SK-N-SH (cell line): ENCODE data around the gene MON1A. TPM values are rescaled to one million over a fixed set of nuclear protein-coding genes. Genes with fewer than 3 reads are reported as not detected.
A peak's percentile ranks its signal among the peaks of the same experiment; 100 is the strongest.

Source experiments
- CTCF ChIA-PET: fragments of 300-600, 350-600 bp; formaldehyde crosslinking; extraction: SDS; loops from one replicate; lab custom pipeline; 2021; lab: Yijun Ruan, JAX
- POLR2A ChIA-PET: fragments of 350-600 bp; sonication (Branson Sonifier 250); formaldehyde crosslinking; extraction: SDS; loops from one replicate; lab custom pipeline; 2020; ENCODE audit warnings: antibody characterized with exemption, inconsistent platforms; lab: Yijun Ruan, JAX
- DNase-seq: peaks from one replicate; pipeline ENCODE4 v3.0.0; 2012
- H2AFZ ChIP-seq: fragments of 200-600 bp; sonication (generic); 2 replicates; pipeline ENCODE4 v1.8.1; 2016; ENCODE audit warnings: antibody characterized with exemption, mild to moderate bottlenecking, low read depth
- H3F3A ChIP-seq: fragments of 200-600 bp; sonication (generic); replicated peaks from 2 replicates; pipeline ENCODE3; 2016; ENCODE audit warnings: antibody characterized with exemption, mild to moderate bottlenecking; ENCODE audit not compliant: insufficient read depth
- H3K27ac ChIP-seq, 2 experiments: fragments of 200-500 bp in 1 of 2; fragments of 200-600 bp in 1 of 2; sonication (Bioruptor generic) in 1 of 2; sonication (generic), shearing (Covaris generic) in 1 of 2; 2 replicates each; pipeline versions ENCODE4 v1.5.1 to v1.6.1; 2014 to 2016; ENCODE audit warnings: low read depth in 2 of 2, inconsistent platforms in 1 of 2, low read length in 1 of 2, mild to moderate bottlenecking in 1 of 2, mixed read lengths in 1 of 2
- H3K27me3 ChIP-seq: fragments of 200-600 bp; sonication (generic), shearing (Covaris generic); 2 replicates; pipeline ENCODE4 v1.6.1; 2016; ENCODE audit warnings: mixed run types; ENCODE audit not compliant: insufficient read depth
- H3K36me3 ChIP-seq, 2 experiments: fragments of 200-500 bp in 1 of 2; fragments of 200-600 bp in 1 of 2; sonication (Bioruptor generic) in 1 of 2; sonication (generic) in 1 of 2; replicated peaks in 1 of 2; 2 replicates each; pipeline versions ENCODE3 to v1.5.1; 2014 to 2016; ENCODE audit warnings: low read length in 1 of 2, mild to moderate bottlenecking in 1 of 2; ENCODE audit not compliant: insufficient read depth in 2 of 2, control insufficient read depth in 1 of 2
- H3K4me1 ChIP-seq, 2 experiments: fragments of 200-500 bp in 1 of 2; fragments of 200-600 bp in 1 of 2; sonication (Bioruptor generic) in 1 of 2; sonication (generic), shearing (Covaris generic) in 1 of 2; 2 replicates each; pipeline versions ENCODE4 v1.5.1 to v1.6.1; 2014 to 2016; ENCODE audit warnings: low read depth in 1 of 2, low read length in 1 of 2, mixed run types in 1 of 2; ENCODE audit not compliant: insufficient read depth in 2 of 2, control insufficient read depth in 1 of 2
- H3K4me2 ChIP-seq: fragments of 200-600 bp; sonication (generic), shearing (Covaris generic); 2 replicates; pipeline ENCODE4 v1.6.1; 2017; ENCODE audit warnings: mixed run types
- H3K4me3 ChIP-seq, 2 experiments: fragments of 200-500 bp in 1 of 2; fragments of 200-600 bp in 1 of 2; sonication (Bioruptor generic) in 1 of 2; sonication (generic), shearing (Covaris generic) in 1 of 2; 2 replicates each; pipeline versions ENCODE4 v1.5.1 to v1.8.1; 2014 to 2016; ENCODE audit warnings: low read depth in 2 of 2, inconsistent platforms in 1 of 2, low read length in 1 of 2, mild to moderate bottlenecking in 1 of 2, mixed read lengths in 1 of 2, moderate library complexity in 1 of 2
- H3K79me2 ChIP-seq: fragments of 200-600 bp; sonication (generic); 2 replicates; pipeline ENCODE4 v1.8.1; 2017; ENCODE audit warnings: mild to moderate bottlenecking; ENCODE audit not compliant: insufficient read depth
- H3K9ac ChIP-seq: fragments of 200-600 bp; sonication (generic); 2 replicates; pipeline ENCODE4 v1.6.1; 2017; ENCODE audit warnings: mixed run types
- H3K9me2 ChIP-seq: fragments of 200-600 bp; sonication (generic); 2 replicates; pipeline ENCODE4 v1.6.1; 2017; ENCODE audit warnings: mixed run types
- H3K9me3 ChIP-seq: fragments of 200-600 bp; sonication (generic); 2 replicates; pipeline ENCODE4 v1.6.1; 2017; ENCODE audit warnings: mixed run types, mild to moderate bottlenecking, moderate library complexity
- H4K20me1 ChIP-seq: fragments of 200-600 bp; sonication (generic); 2 replicates; pipeline ENCODE4 v1.6.1; 2017; ENCODE audit warnings: mild to moderate bottlenecking, mixed run types; ENCODE audit not compliant: insufficient read depth
- GATA2 ChIP-seq: sonication (generic); formaldehyde crosslinking; IDR thresholded peaks from 2 replicates; pipeline ENCODE4 v1.5.0; 2020; ENCODE audit warnings: mild to moderate bottlenecking, missing genetic modification reagents
- MEF2A ChIP-seq: IDR thresholded peaks from 2 replicates; pipeline ENCODE4 v1.4.0; 2012; ENCODE audit warnings: low read depth, borderline replicate concordance
- MXI1 ChIP-seq: IDR thresholded peaks from 2 replicates; pipeline ENCODE4 v1.6.1; 2012; ENCODE audit warnings: mild to moderate bottlenecking, low read depth, low read length, improper control_type of control experiment
- NRF1 ChIP-seq: IDR thresholded peaks from 2 replicates; pipeline ENCODE4 v1.6.1; 2012; ENCODE audit warnings: low read depth, mild to moderate bottlenecking, low read length
- POLR2AphosphoS5 ChIP-seq: IDR thresholded peaks from 2 replicates; pipeline ENCODE4 v1.6.1; 2012; ENCODE audit warnings: low read depth, low read length
- RCOR1 ChIP-seq: fragments of 150-350 bp; IDR thresholded peaks from 2 replicates; pipeline ENCODE4 v1.6.1; 2017; ENCODE audit warnings: antibody characterized with exemption, low read length
- RXRA ChIP-seq: IDR thresholded peaks from 2 replicates; pipeline ENCODE4 v1.4.0; 2012; ENCODE audit warnings: low read depth, mild to moderate bottlenecking, borderline replicate concordance
- SMC3 ChIP-seq: IDR thresholded peaks from 2 replicates; pipeline ENCODE4 v1.6.1; 2012; ENCODE audit warnings: low read depth, low read length, improper control_type of control experiment
- TAF1 ChIP-seq: IDR thresholded peaks from 2 replicates; pipeline ENCODE4 v1.6.1; 2012; ENCODE audit warnings: low read depth, mild to moderate bottlenecking, low read length, moderate library complexity, borderline replicate concordance
- TCF12 ChIP-seq: IDR thresholded peaks from 2 replicates; pipeline ENCODE4 v1.4.0; 2012
- TEAD4 ChIP-seq: IDR thresholded peaks from 2 replicates; pipeline ENCODE4 v1.4.0; 2012; ENCODE audit warnings: mild to moderate bottlenecking, borderline replicate concordance; ENCODE audit not compliant: insufficient read depth
- YY1 ChIP-seq: IDR thresholded peaks from 2 replicates; pipeline ENCODE4 v1.4.0; 2012; ENCODE audit warnings: low read depth, mild to moderate bottlenecking
- WGBS: methylation state at CpG from one replicate; pipeline ENCODE4 v1.1.6; 2017; ENCODE audit warnings: low lambda C conversion rate; 5-methylcytosine and 5-hydroxymethylcytosine counted together
- polyA plus RNA-seq, 3 experiments: library from polyadenylated mRNA; depleted of rRNA; stranded (reverse); fragments of >200 nt; gene quantifications; 2 replicates each; pipeline ENCODE4 v1.2.3, GENCODE V29; 2012
- TF ChIP-seq, protein P1 (sequence below): IDR thresholded peaks from 2 replicates; pipeline ENCODE4 v1.4.0; 2012; ENCODE audit warnings: low read depth

MON1A gene
- polyA plus RNA-seq, 1 of the 3 experiments (the other 2 are of a cell fraction) = 12.0 TPM

DNA sequence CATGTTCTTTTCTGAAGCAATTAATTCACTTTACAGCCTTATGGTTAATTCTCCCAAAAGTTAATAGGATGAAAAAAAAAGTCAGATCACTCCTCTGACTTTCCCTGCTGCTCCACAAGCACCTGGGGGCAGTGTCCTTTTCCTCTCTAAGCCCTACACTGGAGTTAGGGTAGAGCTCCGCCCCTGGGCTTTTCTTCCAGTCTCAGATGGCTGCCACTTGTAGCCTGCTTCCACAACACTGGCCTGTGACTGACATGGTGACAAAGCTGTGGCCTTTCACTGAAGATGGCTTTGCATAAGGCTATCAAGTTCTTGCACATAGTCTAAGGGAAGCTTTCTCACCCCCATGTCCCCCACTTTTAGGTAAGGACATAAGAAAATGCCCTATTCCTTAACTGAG lies 1.3 kb upstream of the MON1A start:
- Histone ChIP-seq H3K9me3 (no peaks in the 10 kb centered on the region), H3K9me2 (no peaks in the 10 kb centered on the region), H3K27ac (no peak overlapping the region), H4K20me1 (no peaks in the 10 kb centered on the region), H3F3A (peaks cover 4% of the 10 kb centered on the region), H3K4me2 (no peak overlapping the region), H3K36me3 (no peaks in the 10 kb centered on the region), H3K4me1 (peaks cover 0 to 10% of the 10 kb centered on the region in 2 experiments; a peak in 1 of 4 replicates), H3K27me3 (no peaks in the 10 kb centered on the region), H3K79me2 (peaks cover 7% of the 10 kb centered on the region; the same call in 1 of the 2 replicates), H3K9ac (no peak overlapping the region), H3K4me3 (no peak overlapping the region), H2AFZ (peak overlapping the region; percentile 43; the same call in 1 of the 2 replicates)
- no peak for DNase-seq
- TF ChIP-seq NRF1 (no peak), TAF1 (no peak), MEF2A (no peak), RXRA (no peak)
- TF ChIP-seq, protein P1, sequence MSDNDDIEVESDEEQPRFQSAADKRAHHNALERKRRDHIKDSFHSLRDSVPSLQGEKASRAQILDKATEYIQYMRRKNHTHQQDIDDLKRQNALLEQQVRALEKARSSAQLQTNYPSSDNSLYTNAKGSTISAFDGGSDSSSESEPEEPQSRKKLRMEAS = no peak
- CTCF ChIA-PET = interaction anchor here (0.6 to 3.4 kb wide), 3 partner anchors 10 to 128 kb away, joined by 3 to 13 read pairs (median 3); partner anchors contain the start of gene INKA1
- POLR2A ChIA-PET = interaction anchor here (0.6 to 1.0 kb wide), 2 partner anchors 9 to 47 kb away, joined by 3 to 10 read pairs; partner anchors contain the start of gene RBM6
- WGBS = 80% methylated on average over 1 of the region's 1 CpG

DNA sequence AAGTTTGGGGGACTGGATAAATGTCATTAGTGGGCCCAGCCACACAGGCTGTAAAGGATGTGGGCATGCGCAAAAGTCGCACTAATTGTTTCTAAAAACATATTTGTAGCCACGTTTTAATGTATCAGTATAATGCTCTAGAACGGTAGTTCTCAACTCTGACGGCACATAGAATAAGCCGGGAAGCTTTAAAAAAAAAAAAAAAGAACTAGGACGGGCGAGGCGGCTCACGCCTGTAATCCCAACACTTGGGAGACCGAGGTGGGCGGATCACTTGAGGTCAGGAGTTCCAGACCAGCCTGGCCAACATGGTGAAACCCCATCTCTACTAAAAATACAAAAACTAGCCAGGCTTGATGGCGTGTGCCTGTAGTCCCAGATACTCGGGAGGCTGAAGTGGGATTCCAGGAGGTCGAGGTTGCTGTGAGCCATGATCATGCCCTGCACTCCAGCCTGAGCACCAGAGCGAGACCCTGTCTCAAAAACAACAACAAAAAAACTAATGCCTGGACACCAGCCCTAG lies 618 bp upstream of the MON1A start:
- Histone ChIP-seq H3K9me2 (no peaks in the 10 kb centered on the region), H3K9ac (peak overlapping the region; percentile 47; the same call in 1 of the 2 replicates), H4K20me1 (no peaks in the 10 kb centered on the region)
- WGBS = 81% methylated on average over 16 of the region's 16 CpGs
- CTCF ChIA-PET = interaction anchor here (0.5 to 3.4 kb wide), 9 partner anchors 10 to 128 kb away, joined by 3 to 13 read pairs (median 3); partner anchors contain the start of genes INKA1 and RBM6
- TF ChIP-seq MXI1 (no peak), GATA2 (no peak), POLR2AphosphoS5 (no peak), TCF12 (no peak), TEAD4 (no peak), RCOR1 (no peak), SMC3 (no peak), YY1 (no peak)
- TF ChIP-seq, all 33 proteins: peak for 0
- POLR2A ChIA-PET = interaction anchor here (0.6 to 2.0 kb wide), 4 partner anchors 10 to 91 kb away, joined by 3 to 32 read pairs (median 4); partner anchors contain the start of gene RBM6
- peak overlapping the region; percentile 59 to 76; a peak in 3 of 4 replicates for H3K27ac ChIP-seq
- H3F3A ChIP-seq = peaks cover 7% of the 10 kb centered on the region
- H3K9me3 ChIP-seq = no peaks in the 10 kb centered on the region
- DNase-seq = no peak
- H3K79me2 ChIP-seq = peaks cover 7% of the 10 kb centered on the region; the same call in 1 of the 2 replicates
- peak overlapping the region; percentile 91 for H2AFZ ChIP-seq
- H3K27me3 ChIP-seq = no peaks in the 10 kb centered on the region
- no peaks in the 10 kb centered on the region for H3K36me3 ChIP-seq
- H3K4me2 ChIP-seq = peak overlapping the region; percentile 75
- H3K4me3 ChIP-seq = peak overlapping the region; percentile 63 to 80
- H3K4me1 ChIP-seq = peaks cover 0 to 10% of the 10 kb centered on the region in 2 experiments; a peak in 1 of 4 replicates
